ENCODE results near the gene ALCAM.
"Not testable (repeated sequence)": the region's sequence is repeated elsewhere in the genome, so short reads cannot be mapped to it uniquely, and the experiment has no call there.

The ALCAM gene

GRCh38 chr3:105392598-105392997, 25.9 kb downstream of the ALCAM start:
- DNase-seq = not testable (repeated sequence)

- no peak for DNase-seq
Measured at GRCh38 chr3:105394177-105394576, 27.5 kb downstream of the ALCAM start.

DNA sequence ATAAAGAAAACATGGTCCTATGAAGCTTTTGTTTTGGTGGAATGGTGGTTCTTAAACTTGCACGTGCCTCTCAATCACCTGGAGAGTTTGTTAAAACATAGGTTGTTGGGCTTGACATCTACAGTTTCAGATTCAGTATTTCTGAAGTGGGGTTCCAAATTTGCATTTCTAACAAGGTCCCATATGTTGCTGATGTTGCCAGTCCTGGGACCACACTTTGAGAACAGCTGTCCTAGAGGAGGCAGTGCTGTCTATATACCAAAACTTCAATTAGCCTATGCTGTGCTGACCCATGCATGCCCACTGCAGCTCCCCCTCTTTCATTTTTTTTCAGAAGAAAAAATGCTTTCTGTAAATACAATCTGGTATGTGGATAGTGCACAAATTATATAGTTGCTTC, 31.3 kb downstream of the ALCAM start:
- DNase-seq = no peak

DNA sequence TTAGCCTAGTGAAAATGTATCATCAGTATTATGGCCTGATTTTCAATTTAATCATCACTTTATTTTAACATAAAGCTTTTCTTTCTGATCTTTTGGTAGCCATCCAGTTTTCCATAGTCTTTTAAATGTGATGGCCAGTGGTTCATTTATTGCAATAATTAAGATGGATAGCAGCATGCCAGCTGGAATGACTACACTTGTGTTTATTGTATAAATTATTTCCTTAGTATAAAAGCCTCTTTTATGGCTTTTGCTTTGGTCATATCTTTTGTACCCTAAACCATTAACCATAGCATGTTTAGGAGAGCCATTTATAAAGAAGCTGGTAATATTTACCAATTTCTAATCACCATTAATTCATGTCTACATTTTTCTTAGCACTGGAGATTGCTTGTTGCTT, 31.7 kb downstream of the ALCAM start:
- DNase-seq = no peak

- no peak for DNase-seq
Measured at GRCh38 chr3:105399062-105399461, 32.4 kb downstream of the ALCAM start.

- DNase-seq = no peak
Measured at GRCh38 chr3:105399611-105400010, 32.9 kb downstream of the ALCAM start.

- DNase-seq = no peak
Measured at GRCh38 chr3:105401254-105401653, 34.5 kb downstream of the ALCAM start.

DNA sequence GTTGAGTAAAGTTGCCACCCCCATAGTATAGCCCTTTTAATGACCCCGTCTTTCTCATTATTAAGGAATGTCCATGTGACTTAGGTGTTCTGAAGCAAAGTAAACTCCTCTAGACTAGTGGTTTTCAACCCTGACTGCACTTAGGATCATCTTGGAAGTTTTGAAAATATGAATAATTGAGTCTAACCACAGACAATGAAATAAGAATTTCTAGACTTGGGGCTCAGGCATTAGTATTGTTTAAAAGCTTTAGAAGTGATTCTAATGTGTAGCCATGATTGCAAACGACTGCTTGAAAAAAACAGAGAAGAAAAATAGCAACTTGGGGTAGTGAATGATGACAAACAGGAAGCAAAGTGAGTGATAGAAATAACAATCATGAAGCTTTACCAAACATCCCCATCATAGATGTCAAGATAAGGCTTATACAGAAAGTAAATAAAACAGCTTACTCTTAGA, 35.0 kb downstream of the ALCAM start:
- DNase-seq = no peak

DNA sequence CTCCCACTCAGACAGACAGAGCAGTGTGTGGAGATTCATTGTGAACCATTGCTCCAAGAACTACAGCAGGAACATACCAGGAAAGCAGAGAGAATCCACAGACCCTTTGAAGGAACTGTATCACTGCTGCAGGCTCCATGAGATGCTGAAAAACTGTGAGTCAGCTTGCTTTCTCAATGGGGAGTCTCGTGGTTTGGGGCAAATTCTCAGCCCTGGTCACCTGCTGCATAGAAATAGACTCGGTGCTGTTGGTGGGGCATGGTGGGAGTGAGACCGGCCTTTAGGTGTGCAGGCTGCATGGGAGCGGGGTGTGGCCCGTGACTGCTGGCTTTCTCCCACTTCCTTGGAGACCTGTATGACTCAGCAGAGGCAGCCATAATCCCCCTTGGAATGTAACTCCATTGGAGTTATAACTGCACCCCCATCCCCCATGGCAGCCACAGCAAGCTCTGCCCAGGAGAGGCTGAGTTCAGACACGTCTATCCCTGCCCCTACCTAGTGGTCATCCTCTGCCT, 35.6 kb downstream of the ALCAM start:
- no peak for DNase-seq

DNA sequence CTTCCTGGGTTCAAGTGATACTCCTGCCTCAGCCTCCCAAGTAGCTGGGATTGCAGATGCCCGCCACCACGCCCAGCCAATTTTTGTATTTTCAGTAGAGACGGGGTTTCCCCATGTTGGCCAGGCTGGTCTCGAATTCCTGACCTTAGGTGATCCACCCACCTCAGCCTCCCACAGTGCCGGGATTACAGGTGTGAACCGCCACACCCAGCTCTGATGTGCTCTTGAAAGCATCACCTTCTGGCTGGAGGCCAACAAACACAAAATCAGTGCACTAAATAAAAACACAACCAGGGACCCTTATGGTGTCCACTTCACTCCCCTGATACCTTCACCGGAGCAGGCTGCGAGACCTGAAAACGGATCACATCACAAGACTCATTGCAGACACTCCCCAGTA, 36.3 kb downstream of the ALCAM start:
- not testable (repeated sequence) for DNase-seq

DNA sequence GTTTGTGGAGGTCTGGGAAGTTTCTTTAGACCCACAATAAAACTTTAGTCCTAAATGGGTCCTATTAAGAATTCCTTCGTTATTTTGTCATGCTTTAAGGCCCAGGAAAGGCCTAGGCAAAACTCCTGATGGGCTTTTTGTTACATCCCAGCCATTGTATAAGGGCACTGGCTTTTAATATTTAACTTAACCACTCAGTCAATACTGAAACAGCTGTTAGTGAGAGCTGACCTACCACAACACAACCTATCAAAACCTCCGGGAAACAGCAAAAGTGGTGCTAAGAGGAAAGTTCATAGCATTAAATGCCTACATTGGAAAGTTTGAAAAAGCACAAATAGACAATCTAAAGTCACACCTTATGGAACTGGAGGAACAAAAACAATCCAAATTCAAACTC, 39.6 kb downstream of the ALCAM start:
- no peak for DNase-seq

DNA sequence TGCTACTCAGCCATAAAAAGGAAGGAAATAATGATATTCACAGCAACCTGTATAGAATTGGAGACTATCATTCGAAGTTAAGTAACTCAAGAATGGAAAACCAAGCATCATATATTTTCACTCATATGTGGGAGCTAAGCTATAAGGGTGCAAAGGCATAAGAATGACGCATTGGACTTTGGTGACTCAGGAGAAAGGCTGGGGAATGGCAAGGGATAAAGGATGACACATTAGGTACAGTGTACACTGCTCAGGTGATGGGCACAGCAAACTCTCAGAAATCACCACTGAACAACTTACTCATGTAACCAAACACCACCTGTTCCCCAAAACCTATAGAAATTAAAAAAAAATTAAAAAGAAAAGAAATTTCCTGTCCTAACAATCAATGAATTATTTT, 42.7 kb downstream of the ALCAM start:
- no peak for DNase-seq

GRCh38 chr3:105413343-105413887, 46.7 kb downstream of the ALCAM start:
- no peak for DNase-seq

- DNase-seq = no peak
Measured at GRCh38 chr3:105414841-105415240, 48.1 kb downstream of the ALCAM start.

- DNase-seq = no peak
Measured at GRCh38 chr3:105415951-105416350, 49.2 kb downstream of the ALCAM start.

GRCh38 chr3:105417525-105418289, 51.0 kb downstream of the ALCAM start:
- DNase-seq = no peak

- no peak for DNase-seq
Measured at GRCh38 chr3:105422645-105423044, 55.9 kb downstream of the ALCAM start.

GRCh38 chr3:105423397-105423796, 56.7 kb downstream of the ALCAM start:
- DNase-seq = no peak

DNA sequence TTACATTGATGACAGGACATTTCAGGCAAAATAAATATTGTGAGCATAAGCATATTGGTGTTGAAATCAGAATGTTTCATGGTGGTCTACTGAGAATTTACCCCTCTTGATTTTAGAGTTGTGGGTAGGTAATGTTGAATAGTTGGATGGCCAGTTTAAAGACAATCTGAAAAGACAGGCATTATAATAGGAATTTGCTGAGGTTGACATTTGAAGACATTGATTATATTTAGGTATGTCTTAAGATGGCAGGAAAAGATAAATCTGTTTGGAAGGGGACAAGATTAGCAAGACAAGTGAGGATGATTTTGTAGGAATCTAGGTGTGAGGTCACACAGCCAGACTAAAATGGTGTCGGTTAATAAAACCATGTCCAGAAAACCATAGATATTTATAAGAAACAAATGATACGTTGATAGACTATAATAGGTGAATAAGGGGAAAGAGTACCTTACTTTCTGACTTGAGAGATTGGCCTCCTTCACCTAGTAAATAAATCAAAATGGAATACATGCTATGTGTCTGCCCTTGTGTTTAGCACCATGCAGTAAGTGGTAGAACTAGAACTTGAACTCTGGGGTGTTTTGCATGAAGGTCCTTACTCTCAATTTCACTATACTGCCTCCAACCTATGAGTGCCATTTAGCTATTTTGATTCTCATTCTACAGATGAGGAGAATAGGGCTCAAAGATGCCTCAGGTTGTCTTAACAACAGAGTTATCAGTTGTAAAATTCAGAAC, 57.9 kb downstream of the ALCAM start:
- DNase-seq = no peak

DNA sequence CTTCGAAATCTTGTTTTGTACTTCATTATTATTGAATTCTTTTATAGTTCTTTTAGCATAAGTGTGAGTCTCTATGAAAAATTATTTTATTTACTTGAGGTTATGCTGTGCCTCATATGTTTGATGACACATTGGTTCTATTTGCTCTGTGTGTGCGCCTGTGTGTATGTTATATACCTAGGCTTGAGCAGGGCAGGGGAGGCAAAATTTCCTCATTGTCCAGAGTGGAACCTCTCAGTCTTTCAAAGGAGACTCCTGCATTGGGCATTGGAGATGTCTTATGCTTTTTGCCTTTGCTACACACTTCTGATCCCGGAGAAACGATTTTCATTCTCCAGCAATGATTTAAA, 58.4 kb downstream of the ALCAM start:
- no peak for DNase-seq

GRCh38 chr3:105427332-105427731, 60.6 kb downstream of the ALCAM start:
- no peak for DNase-seq

DNA sequence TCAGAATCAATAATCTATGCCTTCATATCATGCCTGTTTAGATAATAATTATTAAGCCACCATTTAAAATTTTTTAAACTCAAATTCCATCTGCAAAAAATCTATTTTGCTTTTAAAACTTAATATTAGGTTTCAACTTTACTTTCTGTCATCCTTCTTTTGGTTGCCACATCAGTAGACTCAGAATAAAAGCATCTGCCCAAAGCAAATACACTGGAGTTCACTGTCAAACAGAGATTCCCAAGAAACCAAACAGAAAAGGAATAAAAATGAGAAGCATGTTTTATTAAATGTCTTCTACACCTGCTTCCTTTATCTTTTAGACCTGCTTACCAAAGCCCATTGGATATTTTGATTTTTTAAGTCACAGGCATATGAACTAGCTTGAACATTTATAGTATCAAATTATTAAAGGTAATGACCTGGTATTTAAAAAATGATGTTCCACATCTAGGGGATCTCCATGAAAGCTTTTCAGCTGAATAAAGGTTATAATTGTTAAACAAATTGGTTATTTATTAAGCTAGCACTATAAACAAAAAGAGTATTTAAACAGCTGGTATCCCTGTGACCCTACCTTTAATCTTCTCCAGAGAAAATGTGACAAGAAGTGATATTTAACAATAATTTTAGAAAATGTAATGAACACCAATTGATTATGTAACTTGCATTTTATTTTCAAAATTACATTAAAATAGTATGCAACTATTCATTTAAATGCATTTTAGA, 62.5 kb downstream of the ALCAM start:
- DNase-seq = no peak

- DNase-seq = no peak
Measured at GRCh38 chr3:105430455-105430854, 63.7 kb downstream of the ALCAM start.

All from hematopoietic multipotent progenitor cell treated with erythropoietin and hydrocortisone succinate and interleukin-3 and kit ligand, for 8 days (in vitro differentiated cells).